K562 (cell line): ENCODE measurements around the gene FASTK. TPM values are rescaled to one million over a fixed set of nuclear protein-coding genes. Genes with fewer than 3 reads are reported as not detected.
A peak's percentile ranks its signal among the peaks of the same experiment; 100 is the strongest.

Experiments
- CREB5 ChIP-seq: fragments of 250-450 bp; sonication (Bioruptor Pico); IDR thresholded peaks from 2 replicates; pipeline ENCODE4 v1.5.0; 2020; ENCODE audit warnings: mild to moderate bottlenecking
- FOXP1 ChIP-seq: sonication (generic); formaldehyde crosslinking; IDR thresholded peaks from 2 replicates; pipeline ENCODE4 v1.8.0; 2022; ENCODE audit warnings: mild to moderate bottlenecking, missing genetic modification reagents
- HMBOX1 ChIP-seq: sonication (generic); IDR thresholded peaks from 2 replicates; pipeline ENCODE4 v1.6.1; 2016
- HMGN3 ChIP-seq: IDR thresholded peaks from 2 replicates; pipeline ENCODE4 v1.6.1; 2011; ENCODE audit warnings: borderline replicate concordance, low read depth, mild to moderate bottlenecking, mixed read lengths, low read length; ENCODE audit not compliant: insufficient read length; ENCODE audit errors: extremely low read depth
- KLF16 ChIP-seq: IDR thresholded peaks from 2 replicates; pipeline ENCODE4 v1.6.1; 2016; ENCODE audit warnings: antibody characterized with exemption
- MITF ChIP-seq: IDR thresholded peaks from 2 replicates; pipeline ENCODE4 v1.6.1; 2014; ENCODE audit warnings: antibody characterized with exemption
- PRDM10 ChIP-seq: fragments of 450-650 bp; IDR thresholded peaks from 2 replicates; pipeline ENCODE4 v1.6.1; 2018; ENCODE audit not compliant: partially characterized antibody
- SMAD2 ChIP-seq: fragments of 150-350 bp; IDR thresholded peaks from 2 replicates; pipeline ENCODE4 v1.6.1; 2014; ENCODE audit warnings: low read depth, mild to moderate bottlenecking, low read length
- STAT5B ChIP-seq: fragments of 250-450 bp; sonication (Bioruptor Pico); IDR thresholded peaks from 2 replicates; pipeline ENCODE4 v1.8.0; 2021; ENCODE audit warnings: mild to moderate bottlenecking, inconsistent platforms
- TARDBP ChIP-seq: fragments of 450-650 bp; IDR thresholded peaks from 2 replicates; pipeline ENCODE4 v1.6.1; 2016
- TFAM ChIP-seq: fragments of 250-450 bp; sonication (Bioruptor Pico); conservative IDR thresholded peaks from 2 replicates; pipeline ENCODE4 v1.5.0; 2021; ENCODE audit warnings: mild to moderate bottlenecking, moderate library complexity
- ZBTB5 ChIP-seq: fragments of 450-650 bp; IDR thresholded peaks from 2 replicates; pipeline ENCODE4 v1.6.1; 2017; ENCODE audit warnings: antibody characterized with exemption
- ZBTB9 ChIP-seq: fragments of 450-650 bp; formaldehyde crosslinking; IDR thresholded peaks from 2 replicates; pipeline ENCODE4 v1.4.0; 2020; ENCODE audit warnings: mild to moderate bottlenecking, moderate library complexity
- ZC3H8 ChIP-seq: fragments of 450-650 bp; IDR thresholded peaks from 2 replicates; pipeline ENCODE4 v1.6.1; 2017
- ZNF395 ChIP-seq: fragments of 200-800 bp; sonication (Bioruptor generic); IDR thresholded peaks from 2 replicates; pipeline ENCODE4 v1.6.1; 2017; ENCODE audit warnings: missing genetic modification characterization, missing compliant biosample characterization
- polyA plus RNA-seq, 8 experiments: library from polyadenylated mRNA; depleted of rRNA in 4 of 8; stranded (reverse) in 5 of 8; unstranded in 3 of 8; fragments of >200 nt; fragmentation: Nextera tagmentation in 2 of 8; fragmentation: Illumina TruSeq in 1 of 8; extraction: Ambion mirVana in 2 of 8; extraction: Trizol in 1 of 8; gene quantifications; 2 replicates each; pipeline versions ENCODE4 v1.2.1 to v1.2.3, GENCODE V29; 2011 to 2014; ENCODE audit warnings: inconsistent platforms in 1 of 8, missing spikeins in 1 of 8
- total RNA-seq, 7 experiments: library from RNA; depleted of rRNA in 6 of 7; stranded (reverse); fragments of >200 nt in 6 of 7; fragmentation: Illumina TruSeq in 2 of 7; extraction: Trizol in 2 of 7; gene quantifications; 2 replicates each; pipeline versions ENCODE4 v1.2.1 to v1.2.3, GENCODE V29; 2011 to 2021; ENCODE audit warnings: low replicate concordance in 1 of 7

The FASTK gene
- total and polyA plus RNA-seq, 9 of the 15 experiments (the other 6 are each of a cell fraction or from before 2014, with no cell fraction given), result 0.51 to 150 (median 48.2) TPM

GRCh38 chr7:151087245-151088018 is 6.8 kb upstream of the FASTK start (continued):
- TF ChIP-seq ZBTB9 (CRISPR knock-in tag) (no peak), ZC3H8 (0 out of 2 replicates have a peak, but pooled peaks have one; percentile 73), HMGN3 (peak; percentile 81), CREB5 (CRISPR knock-in tag) (no peak), ZBTB5 (no peak), KLF16 (no peak), PRDM10 (no peak), TARDBP (0 out of 2 replicates have a peak, but pooled peaks have one; percentile 67), SMAD2 (no peak), ZNF395 (CRISPR knock-in tag) (no peak), MITF (no peak), FOXP1 (no peak), TFAM (CRISPR knock-in tag) (no peak), STAT5B (CRISPR knock-in tag) (no peak), HMBOX1 (no peak)
